A549 (cell line): ENCODE results near the gene NGFR. TPM values are rescaled to one million over a fixed set of nuclear protein-coding genes. Genes with fewer than 3 reads are reported as not detected.

ENCODE experiments used
- ATAC-seq, 2 experiments: fragments of 200-7000 bp in 1 of 2; fragments of >200 bp in 1 of 2; cut with Nextera tagmentation in 1 of 2; cut with Tn5 transposase in 1 of 2; 3 replicates each; pipeline versions ENCODE4 v1.8.0 to v1.9.1; 2018 to 2020; ENCODE audit warnings: mild to moderate bottlenecking in 1 of 2, moderate library complexity in 1 of 2
- CTCF ChIA-PET: fragments of 300-600 bp; sonication (Branson Sonifier 250); formaldehyde crosslinking; extraction: SDS; loops from one replicate; lab custom pipeline; 2021; ENCODE audit warnings: antibody characterized with exemption, inconsistent platforms; lab: Yijun Ruan, JAX
- POLR2A ChIA-PET: fragments of 350-600 bp; formaldehyde crosslinking; extraction: SDS; loops from one replicate; lab custom pipeline; 2021; ENCODE audit warnings: antibody characterized with exemption, inconsistent platforms; lab: Yijun Ruan, JAX
- DNase-seq, 2 experiments: peaks; one replicate each; pipeline versions ENCODE4 v3.0.0 to v3.0.0-alpha.2; 2011 to 2016; ENCODE audit warnings: low read depth in 1 of 2, low spot score in 1 of 2
- FAIRE-seq: peaks from 2 replicates; lab custom pipeline; 2011; peaks lifted over from hg19 to GRCh38; lab: Jason Lieb, UNC
- H3K27ac ChIP-seq, 2 experiments: fragments of >200 bp; sonication (Bioruptor Twin); formaldehyde crosslinking; 3 replicates each; pipeline ENCODE4 v1.5.1; 2016 to 2017
- H3K4me1 ChIP-seq: fragments of >200 bp; sonication (Bioruptor Twin); formaldehyde crosslinking; 3 replicates; pipeline ENCODE4 v1.6.1; 2016
- H3K4me2 ChIP-seq: fragments of >200 bp; sonication (Bioruptor Twin); formaldehyde crosslinking; 3 replicates; pipeline ENCODE4 v1.6.1; 2016
- H3K4me3 ChIP-seq: fragments of >200 bp; sonication (Bioruptor Twin); formaldehyde crosslinking; 3 replicates; pipeline ENCODE4 v1.5.1; 2016
- H3K9me3 ChIP-seq: fragments of >200 bp; sonication (Bioruptor Twin); formaldehyde crosslinking; 3 replicates; pipeline ENCODE4 v1.6.1; 2016
- ATOH8 ChIP-seq: fragments of 250-450 bp; sonication (Bioruptor Pico); IDR thresholded peaks from 2 replicates; pipeline ENCODE4 v1.5.0; 2020; ENCODE audit warnings: low read depth, mild to moderate bottlenecking, moderate library complexity
- CBX2 ChIP-seq: fragments of 200-600 bp; sonication (generic); IDR thresholded peaks from 2 replicates; pipeline ENCODE4 v1.6.1; 2016; ENCODE audit warnings: low read depth, mild to moderate bottlenecking, borderline replicate concordance
- CEBPB ChIP-seq, 2 experiments: fragments of >200 bp in 1 of 2; sonication (Bioruptor Twin) in 1 of 2; formaldehyde crosslinking in 1 of 2; IDR thresholded peaks; 2 replicates each; pipeline ENCODE4 v1.6.1; 2012 to 2016
- EHMT2 ChIP-seq: fragments of 200-600 bp; sonication (generic); IDR thresholded peaks from 2 replicates; pipeline ENCODE4 v1.6.1; 2016; ENCODE audit warnings: antibody characterized with exemption, low read depth, mild to moderate bottlenecking, moderate library complexity
- FOXS1 ChIP-seq: fragments of 250-450 bp; sonication (Bioruptor Pico); IDR thresholded peaks from 2 replicates; pipeline ENCODE4 v1.5.0; 2020; ENCODE audit warnings: mild to moderate bottlenecking, moderate library complexity
- GATA3 ChIP-seq: IDR thresholded peaks from 2 replicates; pipeline ENCODE4 v1.6.1; 2012; ENCODE audit warnings: borderline replicate concordance
- HOXA7 ChIP-seq: fragments of 250-450 bp; sonication (Bioruptor Pico); IDR thresholded peaks from 2 replicates; pipeline ENCODE4 v1.5.0; 2020; ENCODE audit warnings: mild to moderate bottlenecking, moderate library complexity
- HOXB13 ChIP-seq: fragments of 250-450 bp; sonication (Bioruptor Pico); IDR thresholded peaks from 2 replicates; pipeline ENCODE4 v1.5.0; 2020; ENCODE audit warnings: low read depth, mild to moderate bottlenecking, moderate library complexity
- HOXB5 ChIP-seq: fragments of 250-450 bp; sonication (Bioruptor Pico); IDR thresholded peaks from 2 replicates; pipeline ENCODE4 v1.5.0; 2020; ENCODE audit warnings: mild to moderate bottlenecking, moderate library complexity
- PBX3 ChIP-seq: IDR thresholded peaks from 2 replicates; pipeline ENCODE4 v1.6.1; 2012
- REST ChIP-seq: fragments of 200-600 bp; sonication (generic); IDR thresholded peaks from 2 replicates; pipeline ENCODE4 v1.6.1; 2016; ENCODE audit warnings: antibody characterized with exemption, mild to moderate bottlenecking, moderate library complexity
- SREBF2 ChIP-seq: fragments of 450-650 bp; IDR thresholded peaks from 2 replicates; pipeline ENCODE4 v1.6.1; 2014; ENCODE audit warnings: mild to moderate bottlenecking, moderate library complexity
- ZFP36 ChIP-seq: fragments of 450-650 bp; IDR thresholded peaks from 2 replicates; pipeline ENCODE4 v1.6.1; 2014; ENCODE audit warnings: borderline replicate concordance; ENCODE audit not compliant: partially characterized antibody
- WGBS: methylation state at CpG from one replicate; pipeline ENCODE4 v1.1.6; 2017; ENCODE audit errors: missing lambda C conversion rate; 5-methylcytosine and 5-hydroxymethylcytosine counted together
- polyA plus RNA-seq, 4 experiments: library from polyadenylated mRNA; depleted of rRNA in 3 of 4; stranded (reverse); fragments of >200 nt; fragmentation: RNase III in 1 of 4; extraction: RNeasy Plus Mini Kit Qiagen cat#74134 plus additional on column Dnase treatment in 1 of 4; gene quantifications; 2 replicates in 3 of 4; 3 replicates in 1 of 4; pipeline ENCODE4 v1.2.3, GENCODE V29; 2011 to 2017
- TF ChIP-seq, protein P1 (sequence below): fragments of 150-350 bp; IDR thresholded peaks from 2 replicates; pipeline ENCODE4 v1.6.1; 2014; ENCODE audit warnings: low read depth, mild to moderate bottlenecking, low read length
- TF ChIP-seq, protein P2 (sequence below): IDR thresholded peaks from 2 replicates; pipeline ENCODE4 v1.6.1; 2012
- TF ChIP-seq, protein P3 (sequence below): fragments of >200 bp; sonication (Bioruptor Twin); formaldehyde crosslinking; IDR thresholded peaks from 2 replicates; pipeline ENCODE4 v1.6.1; 2016

The NGFR gene
- polyA plus RNA-seq, 2 of the 4 experiments (the other 2 are of a cell fraction), result 0.13 to 0.18 TPM

GRCh38 chr17:49513641-49514040, 18.5 kb downstream of the NGFR start:
- DNase-seq (no peak), FAIRE-seq (no peak), ATAC-seq (no peak)
- Histone ChIP-seq H3K9me3 (no peaks in the 10 kb centered on the region), H3K27ac (no peak overlapping the region), H3K4me1 (peaks cover 9% of the 10 kb centered on the region), H3K4me2 (no peak overlapping the region), H3K4me3 (no peak overlapping the region)
- POLR2A ChIA-PET, result no interaction called here
- TF ChIP-seq HOXB5 (CRISPR knock-in tag) (no peak), CEBPB (IDR thresholded peaks at IDR 0.05) (no peak), ZFP36 (no peak)
- TF ChIP-seq, protein P1, sequence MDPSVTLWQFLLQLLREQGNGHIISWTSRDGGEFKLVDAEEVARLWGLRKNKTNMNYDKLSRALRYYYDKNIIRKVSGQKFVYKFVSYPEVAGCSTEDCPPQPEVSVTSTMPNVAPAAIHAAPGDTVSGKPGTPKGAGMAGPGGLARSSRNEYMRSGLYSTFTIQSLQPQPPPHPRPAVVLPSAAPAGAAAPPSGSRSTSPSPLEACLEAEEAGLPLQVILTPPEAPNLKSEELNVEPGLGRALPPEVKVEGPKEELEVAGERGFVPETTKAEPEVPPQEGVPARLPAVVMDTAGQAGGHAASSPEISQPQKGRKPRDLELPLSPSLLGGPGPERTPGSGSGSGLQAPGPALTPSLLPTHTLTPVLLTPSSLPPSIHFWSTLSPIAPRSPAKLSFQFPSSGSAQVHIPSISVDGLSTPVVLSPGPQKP, result no peak
- CTCF ChIA-PET, result interaction anchor here (0.6 to 15.6 kb wide), 10 partner anchors 9 to 106 kb away, joined by 3 to 214 read pairs (median 5); partner anchors contain the start of genes NGFR and NXPH3
- 72% methylated on average over 8 of the region's 8 CpGs for WGBS

DNA sequence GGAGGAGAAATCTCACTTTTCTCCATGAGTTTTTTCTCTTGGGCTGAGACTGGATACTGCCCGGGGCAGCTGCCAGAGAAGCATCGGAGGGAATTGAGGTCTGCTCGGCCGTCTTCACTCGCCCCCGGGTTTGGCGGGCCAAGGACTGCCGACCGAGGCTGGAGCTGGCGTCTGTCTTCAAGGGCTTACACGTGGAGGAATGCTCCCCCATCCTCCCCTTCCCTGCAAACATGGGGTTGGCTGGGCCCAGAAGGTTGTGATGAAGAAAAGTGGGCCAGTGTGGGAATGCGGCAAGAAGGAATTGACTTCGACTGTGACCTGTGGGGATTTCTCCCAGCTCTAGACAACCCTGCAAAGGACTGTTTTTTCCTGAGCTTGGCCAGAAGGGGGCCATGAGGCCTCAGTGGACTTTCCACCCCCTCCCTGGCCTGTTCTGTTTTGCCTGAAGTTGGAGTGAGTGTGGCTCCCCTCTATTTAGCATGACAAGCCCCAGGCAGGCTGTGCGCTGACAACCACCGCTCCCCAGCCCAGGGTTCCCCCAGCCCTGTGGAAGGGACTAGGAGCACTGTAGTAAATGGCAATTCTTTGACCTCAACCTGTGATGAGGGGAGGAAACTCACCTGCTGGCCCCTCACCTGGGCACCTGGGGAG, 19.1 kb downstream of the NGFR start:
- Histone ChIP-seq H3K27ac (no peak overlapping the region), H3K9me3 (no peaks in the 10 kb centered on the region), H3K4me2 (no peak overlapping the region), H3K4me3 (no peak overlapping the region), H3K4me1 (peaks cover 6% of the 10 kb centered on the region; the same call in 1 of the 3 replicates)
- TF ChIP-seq REST, result no peak
- TF ChIP-seq SREBF2, result no peak
- TF ChIP-seq, protein P2, sequence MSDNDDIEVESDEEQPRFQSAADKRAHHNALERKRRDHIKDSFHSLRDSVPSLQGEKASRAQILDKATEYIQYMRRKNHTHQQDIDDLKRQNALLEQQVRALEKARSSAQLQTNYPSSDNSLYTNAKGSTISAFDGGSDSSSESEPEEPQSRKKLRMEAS, result no peak
- TF ChIP-seq HOXB5 (CRISPR knock-in tag), result no peak
- TF ChIP-seq CBX2, result no peak
- no peak for TF ChIP-seq PBX3
- TF ChIP-seq GATA3, result no peak
- ATAC-seq (peak; percentile 41 to 71; a peak in 3 of 6 replicates), FAIRE-seq (no peak), DNase-seq (peak in 1 of 2 experiments; percentile 51)
- WGBS, result 87% methylated on average over 15 of the region's 15 CpGs
- POLR2A ChIA-PET, result no interaction called here
- CTCF ChIA-PET, result interaction anchor here (0.6 to 15.6 kb wide), 10 partner anchors 13 to 198 kb away, joined by 3 to 214 read pairs (median 7); partner anchors contain the start of genes NGFR and NXPH3

DNA sequence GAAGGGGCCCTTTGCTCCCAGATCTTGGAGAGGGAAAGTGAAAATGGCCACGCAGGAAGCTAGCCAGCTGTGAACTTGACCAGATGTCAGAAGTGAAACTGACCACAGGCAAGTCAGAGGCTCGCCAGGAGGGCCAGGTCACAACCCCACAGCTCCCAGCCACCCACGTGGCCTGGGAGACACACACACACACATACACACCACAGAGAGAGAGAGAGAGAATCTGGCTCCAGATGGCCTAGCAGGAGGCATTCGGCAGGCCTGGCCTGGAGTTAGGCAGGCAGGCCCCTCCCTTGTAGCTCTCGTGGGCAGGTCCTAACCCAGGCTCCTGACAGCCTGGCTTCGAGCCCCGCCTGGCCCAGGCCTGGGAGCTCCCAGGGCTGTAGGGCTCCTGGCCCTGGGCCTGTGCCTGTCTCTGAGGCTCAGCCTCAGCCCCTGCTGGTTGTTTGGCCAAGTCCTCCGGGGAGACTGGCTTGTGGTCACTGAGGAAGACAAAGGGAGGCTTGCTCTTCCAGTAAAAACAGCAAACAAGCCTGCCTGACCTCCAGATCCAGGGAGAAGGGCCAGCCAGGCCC, 20.2 kb downstream of the NGFR start:
- peak; percentile 63 to 88 for ATAC-seq
- Histone ChIP-seq H3K9me3 (no peaks in the 10 kb centered on the region), H3K4me3 (no peak overlapping the region), H3K4me1 (0 out of 3 replicates have a peak, but pooled peaks cover 6% of the 10 kb centered on the region), H3K27ac (peak overlapping the region; percentile 11 to 76; a peak in 3 of 6 replicates), H3K4me2 (0 out of 3 replicates have a peak overlapping the region, but pooled peaks have one; percentile 20)
- TF ChIP-seq HOXA7 (CRISPR knock-in tag), result no peak
- TF ChIP-seq, protein P1, result no peak
- TF ChIP-seq, protein P3, sequence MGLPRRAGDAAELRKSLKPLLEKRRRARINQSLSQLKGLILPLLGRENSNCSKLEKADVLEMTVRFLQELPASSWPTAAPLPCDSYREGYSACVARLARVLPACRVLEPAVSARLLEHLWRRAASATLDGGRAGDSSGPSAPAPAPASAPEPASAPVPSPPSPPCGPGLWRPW, result no peak
- no peak for TF ChIP-seq CBX2
- no peak for TF ChIP-seq HOXB13 (CRISPR knock-in tag)
- no peak for TF ChIP-seq EHMT2
- TF ChIP-seq ATOH8 (CRISPR knock-in tag), result no peak
- no peak for TF ChIP-seq FOXS1
- TF ChIP-seq SREBF2, result no peak
- CTCF ChIA-PET, result interaction anchor here (1.0 to 15.6 kb wide), 11 partner anchors 11 to 199 kb away, joined by 3 to 214 read pairs (median 7); partner anchors contain the start of genes NGFR and NXPH3
- POLR2A ChIA-PET, result no interaction called here
- peak; percentile 49 to 68 for DNase-seq
- FAIRE-seq, result no peak
- 49% methylated on average over 5 of the region's 8 CpGs for WGBS
